ENCODE measurements around the gene GARIN5B.
"Not testable (repeated sequence)": the region's sequence is repeated elsewhere in the genome, so short reads cannot be mapped to it uniquely, and the experiment has no call there.

GARIN5B gene

DNA sequence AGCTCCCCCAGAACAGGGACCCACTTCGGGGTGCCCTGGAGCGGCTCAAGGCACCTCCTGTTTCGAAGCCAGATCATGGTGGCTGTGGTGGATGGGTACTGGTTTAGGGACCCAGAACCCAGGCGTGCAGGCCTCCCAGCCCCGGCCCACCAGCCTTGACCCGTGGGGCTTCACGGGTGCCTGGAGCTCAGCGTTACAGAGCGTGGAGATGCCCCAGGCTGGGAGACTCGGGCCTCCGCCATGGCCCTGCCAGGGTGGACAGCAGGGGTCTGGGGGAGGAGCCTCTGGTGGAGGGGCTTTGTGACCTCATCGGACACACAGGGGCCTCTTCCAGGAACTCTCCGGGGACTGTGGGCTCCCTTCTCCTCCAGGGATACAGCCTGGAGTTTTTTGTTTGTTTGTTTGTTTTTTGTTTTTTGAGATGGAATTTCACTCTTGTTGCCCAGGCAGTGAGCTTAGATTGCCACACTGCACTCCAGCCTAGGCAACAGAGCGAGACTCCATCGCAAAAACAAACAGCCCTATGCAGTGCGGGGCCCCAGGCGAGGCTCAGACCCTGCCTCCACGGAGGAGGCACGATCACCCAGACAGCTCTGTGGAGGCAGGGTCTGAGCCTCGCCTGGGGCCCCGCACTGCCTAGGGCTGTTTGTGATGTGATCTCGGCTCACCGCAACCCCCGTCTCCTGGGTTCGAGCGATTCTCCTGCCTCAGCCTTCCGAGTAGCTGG is at the start of gene GARIN5B:
GARIN5B (minus strand) TSS at position 271 of the 727 bp plus-strand sequence; CDS start at position 77, 194 bp downstream.
- no peak for DNase-seq

- DNase-seq: no peak
Observed at GRCh38 chr19:55410168-55410567, 47.1 kb upstream of the GARIN5B start.

DNA sequence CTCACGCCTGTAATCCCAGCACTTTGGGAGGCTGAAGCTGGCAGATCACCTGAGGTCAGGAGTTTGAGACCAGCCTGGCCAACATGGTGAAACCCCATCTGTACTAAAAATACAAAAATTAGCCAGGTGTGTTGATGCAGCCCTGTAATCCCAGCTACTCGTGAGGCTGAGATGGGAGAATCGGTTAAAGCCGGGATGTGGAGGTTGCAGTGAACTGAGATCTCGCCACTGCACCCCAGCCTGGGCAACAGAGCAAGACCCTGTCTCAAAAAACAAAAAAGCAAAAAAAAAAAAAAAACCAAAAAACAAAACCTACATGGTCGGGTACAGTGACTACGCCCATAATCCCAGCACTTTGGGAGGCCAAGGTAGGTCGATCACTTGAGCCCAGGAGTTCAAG is 46.1 kb upstream of the GARIN5B start:
- not testable (repeated sequence) for DNase-seq

DNA sequence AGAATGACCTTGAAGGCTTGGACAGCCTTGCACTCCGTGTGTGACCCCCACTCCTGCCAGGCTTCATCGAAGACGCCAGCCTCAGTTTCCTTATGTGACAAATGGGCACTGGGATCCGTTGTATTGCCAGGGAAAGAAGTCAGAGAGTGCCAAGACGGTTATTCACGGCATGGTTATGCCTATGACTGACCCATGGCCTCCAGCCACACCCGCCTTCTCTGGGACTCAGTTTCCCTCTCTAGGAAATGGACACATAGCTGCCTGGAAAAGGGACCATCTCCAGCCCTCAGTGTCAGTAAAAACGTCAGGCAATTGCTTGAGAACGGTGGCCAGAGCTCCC is 45.4 kb upstream of the GARIN5B start:
- no peak for DNase-seq

DNA sequence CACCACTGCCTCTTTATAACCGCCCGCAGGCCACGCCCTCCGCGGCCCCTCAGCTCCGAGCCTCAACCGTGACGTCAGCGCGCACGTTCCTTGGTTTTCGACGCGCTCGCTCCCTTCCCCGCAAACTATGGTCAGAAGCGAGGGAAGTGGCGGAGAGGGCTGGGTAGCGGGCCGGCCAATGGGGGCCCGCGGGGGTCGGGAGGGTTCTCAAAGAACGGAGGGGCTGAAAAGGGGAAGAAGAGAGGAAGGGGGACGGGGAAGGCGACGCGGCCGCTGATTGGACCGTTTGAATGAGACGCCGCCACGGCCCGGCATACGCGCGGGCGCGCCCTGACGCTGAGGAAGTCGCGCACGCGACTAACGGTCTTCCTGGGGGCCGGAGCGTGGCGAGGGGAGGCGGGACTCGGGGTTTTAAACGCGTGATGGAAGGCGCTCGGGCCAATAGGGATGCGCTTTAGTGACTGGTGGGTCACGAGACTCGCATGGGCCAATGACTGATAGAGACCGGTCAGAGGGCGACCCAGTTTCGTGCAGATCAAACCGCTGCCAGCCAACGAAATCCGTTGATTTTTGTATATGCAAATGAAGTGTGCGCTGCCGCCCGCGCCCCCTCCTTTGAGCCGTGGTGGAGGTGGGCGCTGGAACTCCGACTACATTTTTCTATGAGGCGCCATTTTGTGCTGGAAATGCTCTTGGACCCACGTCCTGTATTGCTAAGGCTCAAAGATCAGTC is 44.9 kb upstream of the GARIN5B start:
- peak; percentile 90 to 95 (median 93) for DNase-seq

DNA sequence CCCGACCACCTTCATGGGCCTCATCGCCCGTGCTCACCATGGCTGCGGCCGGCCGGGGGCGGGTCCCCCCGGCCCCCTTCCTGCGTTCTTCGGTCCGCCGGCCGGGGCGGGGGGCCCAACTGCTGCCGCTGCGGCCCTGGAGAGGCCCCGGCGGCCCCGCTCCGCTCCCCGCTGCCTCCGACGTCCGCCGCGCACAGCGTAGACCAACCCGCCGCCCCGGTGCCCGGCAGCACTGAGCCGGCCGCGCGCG is 44.4 kb upstream of the GARIN5B start, which contains the start of gene UBE2S:
UBE2S (minus strand) TSS at position 239 of the 250 bp plus-strand sequence; CDS start at position 40, 199 bp downstream.
- not testable (repeated sequence) for DNase-seq

- DNase-seq: peak in 1 of 4 experiments; percentile 19
Observed at GRCh38 chr19:55406826-55407549, 43.9 kb upstream of the GARIN5B start.

DNA sequence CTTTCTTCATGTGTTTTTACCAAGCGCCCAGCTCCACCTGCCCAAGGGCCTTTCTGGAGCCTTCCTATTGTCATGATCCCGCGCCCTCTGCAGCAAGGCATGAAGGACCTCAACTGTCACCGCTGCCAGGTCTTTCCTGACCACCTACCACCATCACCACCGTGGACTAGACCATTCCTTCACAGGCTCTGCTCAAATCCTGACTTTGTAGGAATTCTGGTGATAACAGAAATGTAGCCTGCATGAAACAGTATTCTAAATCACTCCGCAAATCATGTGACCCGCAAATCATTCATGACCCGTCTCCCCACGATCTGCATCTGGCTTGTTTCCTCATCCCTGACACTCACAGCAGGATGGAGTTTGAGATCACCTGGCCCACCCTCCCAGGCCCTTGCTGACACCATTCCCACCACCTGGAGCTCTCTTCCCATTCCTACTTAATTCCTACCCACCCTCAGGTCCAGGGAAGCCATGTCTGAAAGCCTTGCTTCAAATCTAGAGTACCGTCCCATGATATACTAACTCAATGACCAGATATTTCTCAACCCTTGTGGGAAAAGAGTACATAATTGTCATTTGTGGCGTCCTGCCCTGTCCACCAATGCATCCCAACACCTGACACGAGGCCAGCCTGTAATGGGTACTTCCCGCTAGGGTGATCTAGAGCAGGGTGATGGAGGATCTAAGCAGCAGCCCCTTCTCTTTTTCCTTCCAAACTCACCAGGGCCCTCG is 43.2 kb upstream of the GARIN5B start:
- no peak for DNase-seq

- DNase-seq: no peak
Observed at GRCh38 chr19:55405638-55406037, 42.6 kb upstream of the GARIN5B start.

DNA sequence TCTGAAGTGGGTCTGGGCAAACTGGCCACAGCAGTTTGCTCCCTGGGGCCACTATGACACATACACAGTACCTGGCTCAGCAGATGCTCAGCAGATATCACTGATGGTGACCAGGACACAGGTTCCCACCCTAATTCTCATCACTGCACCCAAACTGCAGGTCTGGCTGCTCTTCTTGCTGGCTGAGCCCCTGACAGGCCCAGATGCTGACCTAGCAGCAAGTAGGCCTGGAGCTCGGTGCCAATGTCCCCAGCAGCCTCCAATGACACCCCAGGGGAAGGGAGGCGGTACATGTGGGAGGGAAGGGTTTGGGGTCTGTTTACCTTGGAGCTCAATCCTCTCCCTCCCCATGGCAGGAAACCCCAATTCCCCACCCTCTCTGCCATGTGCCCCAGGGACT is 39.4 kb upstream of the GARIN5B start:
- DNase-seq: no peak

GRCh38 chr19:55401390-55401789 is 38.3 kb upstream of the GARIN5B start:
- DNase-seq: not testable (repeated sequence)

DNA sequence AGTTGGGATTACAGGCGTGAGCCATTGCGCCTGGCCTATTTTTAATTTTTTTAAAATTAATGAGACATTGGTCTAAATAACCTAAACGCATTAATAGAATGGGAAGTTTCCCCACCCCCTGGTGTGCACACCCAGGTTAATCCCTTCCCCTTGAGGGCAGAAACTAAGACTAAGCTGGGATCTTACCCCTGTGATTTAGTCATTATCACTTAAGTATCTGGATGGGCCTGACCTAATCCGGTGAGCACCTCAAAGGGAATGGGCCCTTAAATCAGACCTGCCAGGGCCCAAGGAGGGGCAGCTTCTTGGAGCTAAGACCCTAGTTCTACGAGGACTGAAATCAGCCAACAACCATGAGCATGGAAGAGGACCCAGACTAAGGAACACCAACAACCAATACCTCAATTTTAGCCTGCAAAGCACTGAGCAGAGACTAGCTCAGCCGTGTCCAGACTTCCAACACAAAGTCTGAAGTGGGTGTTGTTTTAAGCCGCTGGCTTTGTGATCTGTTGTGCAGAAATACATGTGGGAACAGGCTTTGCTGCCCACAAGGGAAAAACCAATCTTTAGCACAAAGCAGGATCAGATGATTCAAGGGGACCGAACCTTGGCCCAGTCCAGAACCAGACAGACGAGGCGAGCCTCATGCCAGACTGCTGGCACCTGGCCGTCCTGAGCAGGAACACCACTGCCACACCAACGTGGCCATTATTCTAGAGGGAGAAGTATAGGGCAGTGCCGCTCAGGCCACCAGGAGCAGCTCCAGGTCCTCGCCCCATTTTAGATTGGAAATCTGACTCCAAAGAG is 37.4 kb upstream of the GARIN5B start:
- no peak for DNase-seq

DNA sequence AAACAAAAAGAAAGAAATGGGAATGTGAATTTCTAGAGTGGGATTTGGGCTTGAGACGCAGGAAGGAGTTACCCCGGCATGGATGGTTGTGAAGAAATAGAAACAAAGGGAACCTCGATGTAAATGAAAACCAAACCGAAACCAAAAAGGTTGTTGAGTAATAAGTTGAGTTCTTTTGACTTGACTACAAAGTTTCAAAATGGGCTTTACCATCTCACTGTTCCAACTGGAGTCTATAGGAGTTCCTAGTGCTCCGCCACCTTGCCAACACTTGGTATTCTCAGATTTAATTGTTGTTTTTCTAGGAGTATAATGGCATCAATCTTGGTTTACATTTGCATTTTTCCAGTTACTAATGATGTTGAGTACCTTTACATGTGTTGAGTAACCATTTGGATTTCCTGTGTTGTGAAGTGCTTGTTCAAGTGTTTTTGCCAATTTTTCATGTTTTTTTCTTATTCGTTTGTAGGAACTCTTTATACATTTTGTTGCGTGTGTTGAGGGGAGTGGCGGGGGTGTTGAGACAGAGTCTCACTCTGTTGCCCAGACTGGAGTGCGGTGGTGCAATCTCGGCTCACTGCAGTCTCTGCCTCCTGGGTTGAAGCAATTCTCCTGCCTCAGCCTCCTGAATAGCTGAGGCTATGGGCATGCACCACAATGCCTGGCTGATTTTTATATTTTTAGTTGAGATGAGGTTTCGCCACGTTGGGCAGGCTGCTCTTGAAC is 35.3 kb upstream of the GARIN5B start:
- no peak for DNase-seq

DNA sequence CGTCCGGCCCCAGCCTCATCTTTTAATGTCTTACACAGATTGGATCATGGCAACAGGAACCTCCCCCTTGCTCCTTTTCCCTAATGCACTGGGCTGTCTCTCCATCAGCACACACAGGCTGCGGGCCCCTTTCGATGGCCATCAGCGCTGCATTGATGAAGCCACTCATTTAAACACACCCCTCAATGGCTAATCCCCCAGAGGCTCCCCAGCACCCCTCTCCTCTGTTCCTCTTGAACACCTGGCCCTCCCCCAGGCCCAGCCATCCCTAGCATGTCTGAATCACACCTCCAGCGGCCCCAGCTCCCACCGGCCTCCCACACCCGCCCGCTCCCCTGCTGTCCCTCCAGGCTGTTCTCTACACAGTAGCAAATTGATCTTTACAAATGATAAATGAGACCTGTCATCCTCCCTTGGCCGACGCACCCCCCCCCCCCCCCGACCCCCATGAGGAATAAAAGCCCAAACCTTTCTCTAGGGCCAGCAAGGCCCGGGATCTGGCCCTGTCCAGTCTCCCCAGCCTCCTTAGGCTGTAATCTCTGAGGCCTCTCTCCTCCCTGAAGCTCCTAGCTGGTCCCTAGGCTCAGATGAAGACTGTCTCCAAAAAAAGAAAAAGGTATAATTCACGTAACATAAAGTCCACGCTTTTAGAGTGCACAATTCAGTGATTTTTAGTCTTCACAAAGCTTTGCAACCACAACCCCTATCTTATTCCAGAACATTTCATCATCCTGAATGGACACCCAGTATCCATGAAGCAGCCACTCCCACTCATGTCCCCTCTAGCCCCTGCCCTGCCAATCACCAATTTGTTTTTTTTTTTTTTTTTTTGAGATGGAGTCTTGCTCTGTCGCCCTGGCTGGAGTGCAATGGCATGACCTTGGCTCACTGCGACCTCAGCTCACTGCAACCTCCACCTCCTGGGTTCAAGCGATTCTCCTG is 30.0 kb upstream of the GARIN5B start:
- DNase-seq: no peak

GRCh38 chr19:55391702-55392615 is 28.9 kb upstream of the GARIN5B start:
- no peak for DNase-seq

DNA sequence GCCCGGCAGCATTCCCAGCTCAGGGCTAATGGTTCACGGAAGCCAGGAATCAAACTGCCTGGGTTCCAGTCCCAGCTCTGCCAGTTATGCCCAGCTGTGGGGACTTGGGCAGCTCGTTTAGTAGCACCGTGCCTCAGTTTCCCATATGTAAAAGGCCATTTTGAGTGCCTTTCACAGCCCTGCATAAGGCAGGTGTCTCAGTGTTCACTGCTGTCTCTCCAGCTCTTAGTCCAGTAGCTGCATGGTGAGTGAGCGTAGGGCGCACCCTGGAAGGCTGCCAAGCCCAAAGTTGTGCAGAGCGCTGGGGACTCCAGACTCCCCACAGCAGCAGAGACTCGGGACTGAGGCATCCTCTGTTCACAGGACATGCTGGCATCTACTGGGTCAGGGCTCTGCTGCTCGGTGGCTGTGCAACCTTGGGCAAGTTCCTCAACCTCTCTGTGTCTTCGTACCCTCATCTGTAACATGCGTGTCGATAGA is 28.2 kb upstream of the GARIN5B start:
- DNase-seq: no peak

- no peak for DNase-seq
Observed at GRCh38 chr19:55390461-55390880, 27.4 kb upstream of the GARIN5B start.

GRCh38 chr19:55389386-55390317 is 26.6 kb upstream of the GARIN5B start:
- no peak for DNase-seq
